ENCODE measurements around the gene RPL12.
"Not testable (repeated sequence)": the region's sequence is repeated elsewhere in the genome, so short reads cannot be mapped to it uniquely, and the experiment has no call there.

RPL12 gene

DNA sequence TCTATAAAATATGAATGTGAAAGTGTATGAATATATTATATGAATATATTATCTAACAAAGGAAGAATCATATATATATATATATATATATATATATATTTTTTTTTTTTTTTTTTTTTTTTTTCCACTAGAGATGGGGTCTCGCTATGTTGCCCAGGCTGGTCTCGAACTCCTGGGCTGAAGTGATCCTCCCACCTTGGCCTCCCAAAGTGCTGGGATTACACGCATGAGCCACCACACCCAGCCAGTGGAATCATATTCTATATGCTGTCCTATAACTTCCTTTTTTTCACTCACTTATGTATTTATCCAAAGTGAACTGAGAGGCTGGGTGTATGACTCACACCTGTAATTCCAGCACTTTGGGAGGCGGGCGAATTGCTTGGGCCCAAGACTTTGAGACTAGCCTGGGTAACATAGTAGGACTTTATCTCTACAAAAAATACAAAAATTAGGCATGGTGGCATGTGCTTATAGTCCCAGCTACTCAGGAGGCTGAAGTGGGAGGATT lies 15.3 kb upstream of the RPL12 start:
- DNase-seq, result not testable (repeated sequence)

DNA sequence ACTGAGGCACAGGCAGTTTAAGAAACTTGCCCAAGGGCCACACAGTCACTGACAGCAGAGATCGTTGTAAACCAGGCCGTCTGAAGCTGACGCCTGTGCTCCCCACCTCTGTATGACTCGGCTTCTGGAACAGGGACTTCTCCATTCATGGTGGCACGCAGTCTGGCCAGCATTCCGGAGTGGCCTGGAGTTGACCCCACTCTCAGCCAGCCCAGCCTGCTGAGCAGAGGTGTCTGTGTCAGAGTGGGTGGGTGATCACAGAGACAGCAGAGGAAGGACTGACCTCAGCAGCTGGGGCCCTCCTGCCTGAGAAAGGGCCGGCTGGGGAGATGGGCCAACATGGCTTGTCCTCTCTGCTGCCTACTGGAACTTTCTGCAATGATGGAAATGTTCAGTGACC lies 12.7 kb upstream of the RPL12 start:
- no peak for DNase-seq

DNA sequence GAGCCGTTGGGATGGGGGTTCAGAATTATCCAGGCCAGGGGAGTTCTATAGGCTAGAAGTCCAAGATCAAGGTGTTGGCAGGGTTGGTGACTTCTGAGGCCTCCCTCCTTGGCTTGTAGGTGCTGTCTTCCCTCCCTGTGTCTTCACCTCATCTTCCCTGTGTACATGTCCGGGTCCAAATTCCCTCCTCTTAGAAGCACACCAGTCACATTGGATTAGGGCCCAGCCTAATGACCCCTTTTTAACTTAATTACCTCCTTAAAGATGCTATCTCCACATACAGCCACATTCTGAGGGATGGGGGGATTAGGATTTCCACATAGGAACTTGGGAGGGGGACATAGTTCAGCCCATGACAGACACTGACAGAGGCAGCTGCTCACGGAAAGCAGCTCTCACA lies 12.2 kb upstream of the RPL12 start:
- no peak for DNase-seq

DNA sequence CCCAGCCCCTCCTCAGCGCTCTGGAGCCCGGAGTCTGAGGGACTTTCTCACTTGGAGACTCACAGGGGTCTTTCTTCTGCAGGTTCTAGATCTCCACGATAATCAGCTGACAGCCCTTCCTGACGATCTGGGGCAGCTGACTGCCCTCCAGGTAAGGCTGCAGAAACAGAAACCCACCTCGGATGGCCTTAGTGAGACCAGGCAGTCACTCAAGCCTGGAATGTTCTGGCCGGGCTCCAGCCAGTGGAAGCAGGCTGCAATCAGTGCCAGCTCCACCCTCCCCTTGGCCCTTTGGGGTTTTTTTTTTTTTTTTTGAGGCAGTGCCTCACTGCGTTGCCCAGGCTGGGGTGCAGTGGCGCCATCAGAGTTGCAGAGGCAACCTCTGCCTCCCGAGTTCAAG lies 7.7 kb upstream of the RPL12 start:
- no peak for DNase-seq

DNA sequence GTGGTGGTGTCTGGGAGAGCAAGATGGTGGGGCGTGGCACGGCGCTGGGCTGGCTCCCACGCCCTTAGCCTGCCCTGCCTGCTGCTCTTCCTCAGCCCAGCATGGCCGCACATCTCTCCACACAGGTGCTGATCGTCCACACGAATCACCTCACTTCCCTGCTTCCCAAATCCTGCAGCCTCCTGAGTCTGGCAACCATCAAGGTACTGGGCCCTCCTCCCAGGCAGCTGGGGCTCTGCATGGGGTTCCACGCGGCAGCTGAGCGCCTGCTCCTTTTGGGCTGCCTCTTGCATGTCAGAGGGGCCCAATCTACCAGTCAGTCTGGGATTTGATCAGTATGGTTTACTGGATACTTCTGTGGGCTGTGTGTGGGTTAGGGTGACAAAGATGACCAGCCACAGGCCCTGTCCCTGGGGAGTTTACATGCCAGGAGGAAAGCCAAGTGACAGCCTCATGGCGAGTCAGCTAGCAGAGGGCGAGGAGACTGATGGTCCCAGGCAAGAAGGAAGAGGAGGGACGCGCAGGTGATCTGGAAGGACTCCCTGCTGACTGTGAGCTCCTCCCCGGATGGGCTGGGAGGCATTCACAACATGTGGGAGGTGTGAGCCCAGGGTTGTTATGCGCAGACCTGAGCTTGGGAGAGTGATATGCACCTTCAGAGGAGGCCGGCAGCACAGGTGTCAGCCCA lies 6.1 kb upstream of the RPL12 start:
- no peak for DNase-seq

DNA sequence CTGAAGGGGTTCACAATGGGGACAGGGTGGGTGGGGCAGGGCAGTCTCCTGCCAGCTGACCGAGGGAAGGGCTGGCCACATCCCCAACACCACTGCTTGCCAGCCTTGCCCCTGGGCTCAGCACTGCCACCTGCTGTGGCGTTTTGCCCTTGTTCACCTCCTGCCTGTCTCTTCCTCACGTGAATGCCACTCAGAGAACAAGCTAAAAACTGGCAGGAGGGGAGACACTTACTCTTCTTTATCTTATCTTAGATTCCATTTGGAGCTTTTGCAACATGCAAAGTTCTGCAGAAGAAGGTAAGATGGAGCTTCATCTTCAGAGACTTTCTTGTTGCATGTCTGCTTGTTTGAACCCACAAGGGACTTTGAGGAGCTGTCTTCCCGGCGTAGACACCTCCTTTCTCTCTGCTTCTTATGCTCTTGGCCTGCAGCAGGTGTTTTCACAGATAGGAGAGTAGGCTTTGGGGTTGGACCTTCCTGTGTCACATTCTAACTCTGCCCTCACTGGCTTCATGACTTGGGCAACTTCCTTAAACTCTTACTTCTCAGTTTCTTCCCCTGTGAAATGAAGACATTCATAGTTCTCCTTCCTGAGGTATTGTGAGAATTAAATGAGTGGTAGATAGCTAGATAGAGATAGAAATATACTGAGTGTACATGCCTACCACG lies 4.3 kb upstream of the RPL12 start:
- DNase-seq, result no peak

DNA sequence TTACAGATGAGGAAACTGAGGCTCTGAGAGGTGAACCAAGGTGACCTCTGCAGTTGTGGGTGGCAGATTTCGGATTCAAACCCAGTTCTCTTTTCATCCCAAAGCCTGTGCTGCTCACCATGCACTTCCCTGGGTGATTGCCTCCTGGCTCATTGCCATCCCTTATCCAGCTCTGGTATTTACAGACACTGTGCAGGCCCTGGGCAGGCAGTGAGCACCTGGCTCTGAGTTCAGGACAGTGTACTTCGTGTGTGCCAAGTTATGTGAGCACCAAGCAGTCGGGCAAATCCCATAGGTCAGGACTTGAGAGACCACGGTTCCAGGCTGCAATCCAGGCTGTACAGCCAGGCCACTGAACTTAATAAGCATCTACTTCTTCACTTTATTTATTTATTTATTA lies 1.5 kb upstream of the RPL12 start:
- DNase-seq, result no peak

DNA sequence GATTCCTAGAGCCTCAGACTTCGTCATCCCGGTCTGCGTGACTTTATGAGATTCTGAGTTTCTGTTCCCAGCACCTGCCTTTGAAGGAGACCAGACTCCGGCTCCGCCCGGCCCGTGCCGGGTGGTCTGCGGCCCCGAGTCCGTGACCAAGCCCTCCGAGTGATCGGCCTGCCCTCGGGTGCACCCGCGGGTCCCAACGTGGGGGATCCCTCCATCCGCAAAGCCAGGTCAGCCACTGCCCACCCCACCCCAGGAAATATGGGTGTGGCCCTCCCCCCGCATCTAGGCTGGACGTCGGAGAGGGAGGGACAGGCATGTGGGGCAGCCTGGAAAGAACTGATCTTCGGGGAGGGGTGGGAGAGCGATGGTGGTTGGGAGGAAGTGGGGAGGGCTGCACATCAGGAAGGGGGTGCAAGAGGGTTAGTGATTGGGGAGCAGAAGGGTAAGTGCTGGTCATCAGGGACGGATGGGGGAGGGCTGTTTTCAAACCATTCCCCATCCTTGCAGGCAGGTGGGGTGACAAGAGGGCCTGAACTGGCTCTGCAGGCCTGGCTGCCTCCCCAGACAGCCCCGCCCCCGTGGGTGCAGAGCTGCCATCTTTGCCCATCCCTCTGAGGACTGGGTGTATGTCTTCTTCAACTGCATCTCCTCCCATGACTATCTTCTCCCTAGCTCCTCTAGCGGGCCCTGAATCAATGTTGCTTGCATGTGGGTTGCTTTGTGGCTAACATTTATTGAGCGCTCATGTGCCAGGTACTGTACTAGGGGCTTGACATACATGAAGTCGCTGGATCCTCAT lies 851 bp upstream of the RPL12 start:
- DNase-seq, result no peak

DNA sequence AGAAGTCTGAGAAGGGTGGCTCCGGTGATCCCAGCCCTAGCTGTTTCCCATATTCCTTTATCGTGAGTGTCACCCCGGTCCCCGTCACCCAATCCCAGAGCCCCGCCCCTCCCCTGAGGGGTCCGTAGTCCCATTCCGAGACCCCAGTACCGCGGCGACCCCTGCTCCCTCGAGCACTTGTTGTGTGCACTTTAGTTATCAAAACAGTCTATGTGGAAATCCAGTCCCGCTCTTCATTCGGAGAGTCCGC lies 327 bp upstream of the RPL12 start:
- no peak for DNase-seq

DNA sequence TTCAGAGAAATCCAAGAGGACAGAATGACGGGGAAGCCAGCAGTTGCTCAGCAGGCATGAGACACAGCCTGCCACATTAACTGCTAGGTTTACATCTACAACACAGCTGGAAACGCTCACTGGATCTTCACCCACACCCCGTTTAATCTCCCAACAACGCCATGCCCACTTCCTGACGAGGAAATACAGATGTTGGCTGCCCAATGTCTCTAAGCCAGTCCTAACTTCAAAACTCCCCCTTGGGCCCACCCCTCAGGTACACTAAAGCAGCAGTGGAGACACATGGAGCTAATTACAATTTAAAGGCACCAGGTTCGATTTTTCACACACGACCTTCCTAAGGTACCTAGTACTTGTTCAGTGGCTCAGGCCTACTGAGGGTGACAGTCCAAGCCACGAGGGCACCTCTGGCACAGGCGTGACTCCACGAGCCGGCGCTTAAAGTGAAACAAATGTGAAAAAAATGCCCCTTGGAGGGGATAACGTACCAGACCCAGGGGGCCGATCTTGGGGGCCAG lies 904 bp downstream of the RPL12 start:
- DNase-seq, result no peak

DNA sequence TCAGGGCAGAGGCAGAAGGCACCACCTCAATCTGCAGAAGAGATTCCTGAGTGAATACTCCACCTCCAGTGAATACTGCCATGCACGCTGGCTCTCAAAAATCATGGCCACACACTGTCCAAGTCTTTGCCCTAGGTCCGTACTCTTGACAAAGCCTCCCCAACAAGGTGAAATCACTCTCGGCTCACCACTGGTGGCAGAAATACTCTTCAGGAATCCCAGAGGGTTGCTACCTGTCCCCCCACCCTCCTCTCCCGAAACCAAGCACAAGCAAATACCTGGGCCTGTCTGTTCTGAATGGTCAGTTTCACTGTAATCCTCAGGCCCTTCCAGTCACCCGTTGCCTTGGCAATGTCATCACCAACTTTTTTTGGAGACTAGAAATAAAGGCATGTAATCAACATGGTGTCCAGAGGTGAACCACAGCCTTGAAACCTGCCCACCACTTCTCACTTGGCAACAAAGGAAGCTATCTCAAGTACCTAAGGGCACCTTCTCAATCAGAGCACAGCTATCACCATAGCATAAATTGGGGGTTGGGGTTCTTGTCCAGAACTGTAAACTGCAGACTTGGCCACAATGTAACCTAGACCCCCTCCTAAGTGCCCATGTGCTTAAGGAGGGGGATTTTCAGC lies 1.8 kb downstream of the RPL12 start:
- DNase-seq, result no peak

DNA sequence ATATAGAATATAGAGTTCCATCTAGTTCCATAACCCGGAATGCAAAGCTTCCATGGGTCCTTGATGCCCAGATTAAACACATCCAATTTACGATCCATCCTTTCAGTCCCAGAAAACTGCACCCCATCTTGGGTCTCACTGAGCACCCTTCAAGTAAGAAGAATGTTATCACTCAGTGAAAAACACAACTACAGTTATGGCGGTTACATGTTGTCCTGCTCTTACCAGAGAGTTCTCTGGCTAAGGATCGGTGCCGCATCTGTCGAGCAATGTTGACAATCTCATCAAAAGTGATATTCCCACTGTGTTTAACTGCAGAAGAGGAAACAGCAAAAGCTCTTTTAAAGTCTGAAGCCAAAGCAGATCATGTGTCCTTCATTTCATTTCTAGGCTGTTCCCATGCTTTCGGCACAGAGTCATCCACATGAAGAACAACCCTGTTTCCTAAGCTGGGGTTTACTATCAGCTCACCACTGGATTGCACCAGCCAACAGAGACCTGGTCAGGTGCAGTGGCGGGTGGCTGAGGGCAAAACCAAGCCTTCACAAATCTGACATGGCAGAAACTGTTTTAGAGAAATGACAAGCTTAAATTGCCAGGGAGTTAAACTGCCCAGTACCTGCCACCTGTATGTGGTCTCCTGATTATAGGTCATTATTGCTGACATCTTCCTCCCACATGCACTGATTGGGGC lies 2.9 kb downstream of the RPL12 start:
- DNase-seq, result no peak

DNA sequence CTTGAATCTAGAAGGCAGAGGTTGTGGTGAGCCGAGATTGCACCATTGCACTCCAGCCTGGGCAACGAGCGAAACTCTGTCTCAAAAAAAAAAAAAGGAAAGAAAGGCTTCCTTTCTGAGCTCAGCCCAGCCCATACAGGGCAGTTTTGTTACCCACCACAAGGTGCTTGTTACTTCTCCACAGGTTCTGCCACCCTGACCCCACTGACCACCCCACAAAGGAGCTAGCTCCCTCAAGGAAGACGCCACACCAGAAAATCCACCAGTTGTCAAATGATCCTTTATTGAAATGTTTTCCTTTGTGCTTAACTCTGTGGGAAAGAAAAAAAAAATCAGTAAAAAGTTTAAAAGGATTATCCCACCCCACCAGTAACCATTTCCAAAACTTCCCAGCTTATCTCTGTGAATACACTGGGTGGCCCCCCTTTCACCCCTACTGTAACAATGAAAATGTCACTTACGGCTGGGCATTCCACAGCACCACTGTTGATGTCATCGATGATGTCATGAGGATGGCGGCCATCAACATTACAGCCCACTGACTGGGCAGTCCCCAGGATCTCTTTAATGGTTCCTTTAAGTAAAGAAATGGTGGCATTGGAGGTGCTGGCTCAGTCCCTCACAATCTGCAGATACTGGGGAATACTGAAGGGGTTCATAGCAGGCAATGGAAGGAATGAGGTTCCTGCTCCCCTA lies 3.6 kb downstream of the RPL12 start:
- no peak for DNase-seq

DNA sequence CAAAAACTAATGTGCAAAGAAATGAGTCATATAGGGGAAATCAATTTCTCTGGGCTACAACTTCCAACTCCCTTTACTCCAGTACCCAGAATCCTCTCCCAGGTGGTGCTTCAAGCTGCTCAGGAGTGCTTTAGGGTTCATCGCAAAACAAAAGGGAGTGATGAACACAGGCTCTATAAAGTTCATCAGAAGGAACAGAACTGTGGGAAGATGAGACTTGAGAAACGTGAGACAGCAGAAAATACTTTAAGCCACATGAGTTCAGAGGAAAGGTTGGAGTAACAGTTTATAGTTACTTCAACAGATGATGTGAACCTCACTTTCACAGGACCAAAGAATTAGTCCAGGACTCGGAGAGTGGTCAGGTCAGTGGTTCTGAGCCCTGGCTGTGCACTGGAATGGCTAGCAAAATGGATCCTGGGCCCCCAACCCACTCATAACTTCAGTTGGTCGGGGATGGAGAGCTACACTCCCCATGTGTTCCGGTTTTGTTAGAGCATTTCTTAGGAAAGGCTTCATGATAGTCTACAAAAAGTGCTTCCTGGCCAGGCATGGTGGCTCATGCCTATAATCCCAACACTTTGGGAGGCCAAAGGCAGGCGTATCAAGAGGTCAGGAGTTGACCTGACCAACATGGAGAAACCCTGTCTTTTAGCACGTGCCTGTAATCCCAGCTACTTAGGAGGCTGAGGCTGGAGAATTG lies 4.3 kb downstream of the RPL12 start:
- no peak for DNase-seq

DNA sequence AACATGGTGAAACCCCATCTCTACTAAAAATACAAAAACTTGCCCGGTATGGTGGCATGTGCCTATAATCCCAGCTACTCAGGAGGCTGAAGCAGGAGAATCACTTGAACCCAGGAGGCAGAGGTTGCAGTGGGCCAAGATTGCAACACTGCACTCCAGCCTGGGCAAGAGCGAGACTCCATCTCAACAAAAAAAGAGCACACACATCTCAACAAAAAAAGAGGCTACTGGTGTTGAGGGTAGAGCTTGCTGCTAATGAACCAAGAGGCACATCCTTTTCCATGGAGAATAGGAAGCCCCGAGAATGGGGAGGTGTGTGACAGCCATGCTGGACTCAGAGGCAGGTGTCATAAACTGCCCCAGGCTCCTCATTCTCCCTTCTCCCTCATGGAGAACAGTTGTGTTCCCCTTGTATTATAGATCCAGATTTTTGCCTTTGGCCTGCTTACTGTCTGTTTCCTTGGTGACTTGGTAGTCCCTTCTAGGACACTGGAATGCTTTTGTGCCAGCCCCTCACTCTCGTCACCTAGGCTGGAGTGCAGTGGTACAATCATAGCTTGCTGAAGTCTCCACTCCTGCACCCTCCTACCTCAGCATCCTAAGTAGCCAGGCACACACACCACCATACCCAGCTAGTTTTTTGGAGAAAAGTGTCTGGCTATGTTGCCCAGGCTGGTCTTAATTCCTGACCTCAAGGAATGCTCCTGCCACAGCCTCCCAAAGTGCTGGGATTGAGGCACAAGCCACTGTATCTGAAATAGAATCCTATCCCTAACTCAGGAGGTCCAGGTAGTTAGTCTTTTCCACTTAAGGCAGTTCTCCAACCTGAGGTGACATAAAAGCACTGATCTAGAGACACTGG lies 5.1 kb downstream of the RPL12 start:
- no peak for DNase-seq

DNA sequence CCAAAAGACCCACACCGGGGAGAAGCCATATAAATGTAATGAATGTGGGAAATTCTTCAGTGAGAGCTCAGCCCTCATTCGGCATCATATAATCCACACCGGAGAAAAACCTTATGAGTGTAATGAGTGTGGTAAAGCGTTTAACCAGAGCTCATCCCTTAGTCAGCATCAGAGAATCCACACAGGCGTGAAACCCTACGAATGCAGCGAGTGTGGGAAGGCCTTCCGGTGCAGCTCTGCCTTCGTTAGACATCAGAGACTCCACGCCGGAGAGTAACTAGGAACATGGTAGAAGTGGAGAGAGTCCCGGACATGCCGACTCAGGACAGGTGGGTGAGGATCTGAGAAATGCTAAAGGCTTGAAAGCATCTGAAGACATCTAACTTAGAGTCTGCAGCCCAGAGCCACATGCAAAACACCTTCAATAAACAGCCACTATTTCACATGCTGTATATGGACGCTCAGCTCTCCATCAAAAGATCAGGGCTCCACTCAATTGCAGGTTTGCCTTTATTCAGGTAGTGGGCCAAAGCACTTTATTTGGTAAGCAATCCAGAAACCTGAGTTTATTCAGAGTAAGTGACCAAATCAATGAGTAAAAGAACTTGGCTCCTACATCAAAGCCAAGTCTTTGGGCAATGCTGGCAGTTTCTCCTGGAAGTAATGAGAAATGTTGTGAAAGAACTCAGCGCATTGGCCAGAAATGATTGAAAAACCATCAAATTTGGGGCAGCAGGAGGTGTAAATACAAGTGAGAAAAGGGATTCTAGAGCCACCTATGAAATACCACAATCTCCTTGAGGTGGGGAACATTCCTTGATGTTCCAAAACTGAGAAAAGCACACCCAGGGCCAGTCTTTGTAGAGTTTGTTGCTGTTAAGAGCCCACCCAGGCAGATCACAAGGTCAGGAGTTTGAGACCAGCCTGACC lies 6.0 kb downstream of the RPL12 start:
- no peak for DNase-seq

DNA sequence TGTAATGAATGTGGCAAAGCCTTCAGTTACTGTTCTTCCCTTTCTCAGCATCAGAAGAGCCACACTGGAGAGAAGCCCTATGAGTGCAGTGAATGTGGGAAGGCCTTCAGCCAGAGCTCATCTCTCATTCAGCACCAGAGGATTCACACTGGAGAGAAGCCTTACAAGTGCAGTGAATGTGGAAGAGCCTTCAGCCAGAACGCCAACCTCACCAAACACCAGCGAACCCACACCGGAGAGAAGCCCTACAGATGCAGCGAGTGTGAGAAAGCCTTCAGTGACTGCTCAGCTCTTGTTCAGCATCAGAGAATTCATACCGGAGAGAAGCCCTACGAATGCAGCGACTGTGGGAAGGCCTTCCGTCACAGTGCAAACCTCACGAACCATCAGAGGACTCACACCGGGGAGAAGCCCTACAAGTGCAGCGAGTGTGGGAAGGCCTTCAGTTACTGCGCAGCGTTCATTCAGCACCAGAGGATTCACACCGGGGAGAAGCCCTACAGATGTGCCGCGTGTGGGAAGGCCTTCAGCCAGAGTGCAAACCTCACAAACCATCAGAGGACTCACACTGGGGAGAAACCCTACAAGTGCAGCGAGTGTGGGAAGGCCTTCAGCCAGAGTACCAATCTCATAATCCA lies 6.8 kb downstream of the RPL12 start:
- no peak for DNase-seq

DNA sequence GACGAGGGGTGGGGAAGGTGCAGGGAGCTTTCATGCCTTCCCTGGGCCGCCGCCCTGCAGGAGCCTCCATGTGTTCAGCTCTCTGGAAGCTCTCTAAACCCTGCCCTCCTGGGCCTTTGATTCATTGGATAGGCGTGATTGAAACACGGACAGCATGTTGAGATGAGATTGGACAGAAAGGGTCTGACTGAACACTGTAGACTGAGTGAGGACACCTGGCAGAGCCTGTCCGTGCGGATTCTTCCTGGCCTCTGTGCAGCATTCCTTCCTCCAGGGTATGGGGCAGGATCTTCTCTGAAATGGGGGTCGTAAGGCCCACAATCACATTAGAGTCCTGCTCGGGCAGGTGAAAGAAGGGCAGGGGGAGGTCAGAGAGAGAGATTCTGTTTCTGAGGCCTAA lies 12.8 kb downstream of the RPL12 start:
- no peak for DNase-seq

Data from NCI-H446 treated with DMSO at 0.1 percent for 48 hours (cell line).